ENCODE results near the gene LINS1. TPM values are rescaled to one million over a fixed set of nuclear protein-coding genes. Genes with fewer than 3 reads are reported as not detected.

LINS1 gene
- total RNA-seq (2014; rRNA removed; shearing (Covaris generic)) = 2.5 and 6.0 TPM in 2 replicates

GRCh38 chr15:100602064-100602822, at the start of gene LINS1, which contains the start of gene ASB7:
Gene LINS1 (minus strand): TSS chr15:100602184. CDS start chr15:100580842, 21,342 bp downstream.
Gene ASB7 (plus strand): TSS chr15:100602589. CDS start chr15:100612217, 9,628 bp downstream.

GRCh38 chr15:100528833-100529428, 73.1 kb downstream of the LINS1 start, which contains the start of gene CERS3:
Gene CERS3 (minus strand): TSS chr15:100528950. CDS start chr15:100501849, 27,101 bp downstream.

Small RNAs within 50 kb of the gene (small RNA-seq; reads per million reads assigned to genes)
- gene RF00019 (not detected), gene RNU6-181P (not detected), gene RNU6-322P (not detected)

Other genes starting within 250 kb of the LINS1 start
- not detected in 2 replicates for gene CERS3, start 73.2 kb downstream of the LINS1 start, total RNA-seq (2014; rRNA removed; shearing (Covaris generic))
- gene ASB7, start 405 bp upstream of the LINS1 start, total RNA-seq (2014; rRNA removed; shearing (Covaris generic)) = 7.6 and 16.8 TPM in 2 replicates